Neural cell (in vitro differentiated cells): ENCODE results near the gene GALNT15. TPM values are rescaled to one million over a fixed set of nuclear protein-coding genes. Genes with fewer than 3 reads are reported as not detected.

ENCODE experiments used
- H2AFZ ChIP-seq: fragments of 200-600, 300-800 bp; sonication (generic), shearing (Covaris generic); 2 replicates; pipeline ENCODE4 v1.6.0; 2014; ENCODE audit warnings: low read depth, mild to moderate bottlenecking, antibody characterized with exemption, low read length, moderate library complexity
- H3F3A ChIP-seq: fragments of 200-600 bp; shearing (Covaris generic); 2 replicates; pipeline ENCODE4 v1.6.1; 2016; ENCODE audit warnings: mild to moderate bottlenecking, moderate library complexity, mixed read lengths, antibody characterized with exemption, low read length; ENCODE audit not compliant: insufficient read depth, poor library complexity, severe bottlenecking
- H3K27ac ChIP-seq: fragments of 200-600, 300-800 bp; sonication (generic), shearing (Covaris generic); 2 replicates; pipeline ENCODE4 v1.5.1; 2014; ENCODE audit warnings: mild to moderate bottlenecking, low read length, moderate library complexity
- H3K27me3 ChIP-seq: fragments of 300-800, 200-600 bp; sonication (generic), shearing (Covaris generic); 2 replicates; pipeline ENCODE4 v1.6.0; 2014; ENCODE audit warnings: mild to moderate bottlenecking, low read depth, low read length, moderate library complexity; ENCODE audit not compliant: insufficient read depth
- H3K36me3 ChIP-seq: fragments of 300-800, 200-600 bp; sonication (generic), shearing (Covaris generic); 2 replicates; pipeline ENCODE4 v1.5.1; 2014; ENCODE audit warnings: mild to moderate bottlenecking, antibody characterized with exemption, low read length, moderate library complexity; ENCODE audit not compliant: insufficient read depth
- H3K4me2 ChIP-seq: fragments of 300-800, 200-600 bp; sonication (generic), shearing (Covaris generic); 2 replicates; pipeline ENCODE4 v1.6.0; 2014; ENCODE audit warnings: mild to moderate bottlenecking, low read length
- H3K4me3 ChIP-seq: fragments of 300-800, 200-600 bp; sonication (generic), shearing (Covaris generic); 2 replicates; pipeline ENCODE4 v1.5.1; 2014; ENCODE audit warnings: mild to moderate bottlenecking, low read length, moderate library complexity
- H3K79me2 ChIP-seq: fragments of 200-600 bp; shearing (Covaris generic); replicated peaks from 2 replicates; pipeline ENCODE4 v1.6.0; 2014; ENCODE audit warnings: mild to moderate bottlenecking, low read length, moderate library complexity; ENCODE audit not compliant: insufficient read depth
- H3K9ac ChIP-seq: fragments of 300-800, 200-600 bp; sonication (generic), shearing (Covaris generic); 2 replicates; pipeline ENCODE4 v1.6.1; 2016; ENCODE audit warnings: mild to moderate bottlenecking, low read length, mixed read lengths
- H3K9me2 ChIP-seq: fragments of 200-600 bp; shearing (Covaris generic); 2 replicates; pipeline ENCODE4 v1.6.1; 2016; ENCODE audit warnings: mild to moderate bottlenecking, low read length, mixed read lengths; ENCODE audit not compliant: insufficient read depth
- H3K9me3 ChIP-seq: fragments of 200-600, 300-800 bp; sonication (generic), shearing (Covaris generic); 2 replicates; pipeline ENCODE4 v1.6.1; 2016; ENCODE audit warnings: mild to moderate bottlenecking, mixed run types, low read length, moderate library complexity, mixed read lengths
- H4K20me1 ChIP-seq: fragments of 200-600 bp; shearing (Covaris generic); 2 replicates; pipeline ENCODE4 v1.6.1; 2016; ENCODE audit warnings: mild to moderate bottlenecking, mixed run types; ENCODE audit not compliant: insufficient read depth
- CTCF ChIP-seq: fragments of 450-650 bp; IDR thresholded peaks from 2 replicates; pipeline ENCODE4 v1.5.1; 2014; ENCODE audit warnings: antibody characterized with exemption, mild to moderate bottlenecking, moderate library complexity; ENCODE audit not compliant: poor library complexity, severe bottlenecking
- EP300 ChIP-seq: fragments of 450-650 bp; conservative IDR thresholded peaks from 2 replicates; pipeline ENCODE4 v1.6.1; 2014; ENCODE audit warnings: antibody characterized with exemption, mild to moderate bottlenecking, moderate library complexity; ENCODE audit not compliant: poor library complexity, severe bottlenecking
- EZH2 ChIP-seq: fragments of 200-600, 300-800 bp; shearing (Covaris generic), sonication (generic); IDR thresholded peaks from 2 replicates; pipeline ENCODE4 v1.6.1; 2014; ENCODE audit warnings: antibody characterized with exemption, low read length, borderline replicate concordance, mild to moderate bottlenecking; ENCODE audit not compliant: insufficient read depth, poor library complexity, severe bottlenecking
- MXI1 ChIP-seq: fragments of 450-650 bp; conservative IDR thresholded peaks from 2 replicates; pipeline ENCODE4 v1.6.1; 2014; ENCODE audit warnings: antibody characterized with exemption, mild to moderate bottlenecking; ENCODE audit not compliant: poor library complexity, severe bottlenecking
- POLR2AphosphoS5 ChIP-seq: IDR thresholded peaks from 2 replicates; pipeline ENCODE4 v1.6.1; 2012
- RAD21 ChIP-seq: fragments of 450-650 bp; conservative IDR thresholded peaks from 2 replicates; pipeline ENCODE4 v1.6.1; 2014; ENCODE audit warnings: antibody characterized with exemption, mild to moderate bottlenecking, moderate library complexity
- REST ChIP-seq: IDR thresholded peaks from 2 replicates; pipeline ENCODE4 v1.6.1; 2012; ENCODE audit warnings: borderline replicate concordance
- SMC3 ChIP-seq: fragments of 450-650 bp; conservative IDR thresholded peaks from 2 replicates; pipeline ENCODE4 v1.6.1; 2014; ENCODE audit warnings: antibody characterized with exemption, mild to moderate bottlenecking, moderate library complexity; ENCODE audit not compliant: poor library complexity
- TAF1 ChIP-seq: IDR thresholded peaks from 2 replicates; pipeline ENCODE4 v1.6.1; 2012; ENCODE audit warnings: low read depth
- polyA plus RNA-seq: library from polyadenylated mRNA; depleted of rRNA; stranded (reverse); fragments of >200 nt; gene quantifications from 2 replicates; pipeline ENCODE4 v1.2.3, GENCODE V29; 2014

GALNT15 gene
- polyA plus RNA-seq, 1 donor from 2014 or later: 1.5 TPM

GRCh38 chr3:16183601-16184270, 9.3 kb downstream of the GALNT15 start:
- Histone ChIP-seq H3K27me3 (no peaks in the 10 kb centered on the region), H3F3A (no peaks in the 10 kb centered on the region), H4K20me1 (no peaks in the 10 kb centered on the region), H3K27ac (no peak overlapping the region), H2AFZ (no peak overlapping the region), H3K4me3 (no peak overlapping the region), H3K79me2 (no peaks in the 10 kb centered on the region), H3K4me2 (no peak overlapping the region), H3K9me3 (no peaks in the 10 kb centered on the region), H3K9ac (no peak overlapping the region), H3K9me2 (no peaks in the 10 kb centered on the region), H3K36me3 (no peaks in the 10 kb centered on the region)
- no peak for TF ChIP-seq MXI1
- no peak for TF ChIP-seq TAF1
- TF ChIP-seq REST: no peak
- TF ChIP-seq EZH2: no peak
- TF ChIP-seq POLR2AphosphoS5: no peak
- no peak for TF ChIP-seq RAD21
- TF ChIP-seq EP300: no peak
- no peak for TF ChIP-seq CTCF
- TF ChIP-seq SMC3: no peak

- H3F3A ChIP-seq: no peaks in the 10 kb centered on the region
- TF ChIP-seq CTCF: no peak
- TF ChIP-seq EZH2: no peak
- no peak for TF ChIP-seq RAD21
- no peak for TF ChIP-seq POLR2AphosphoS5
- TF ChIP-seq EP300: no peak
- TF ChIP-seq TAF1: no peak
- no peak for TF ChIP-seq SMC3
- no peak for TF ChIP-seq REST
- no peak for TF ChIP-seq MXI1
Measured at GRCh38 chr3:16186086-16186485, 11.6 kb downstream of the GALNT15 start.

More at GRCh38 chr3:16186086-16186485, 11.6 kb downstream of the GALNT15 start:
- Histone ChIP-seq H3K79me2 (no peaks in the 10 kb centered on the region), H2AFZ (no peak overlapping the region), H3K9ac (no peak overlapping the region), H3K4me2 (no peak overlapping the region), H3K36me3 (no peaks in the 10 kb centered on the region), H4K20me1 (no peaks in the 10 kb centered on the region), H3K9me2 (no peaks in the 10 kb centered on the region), H3K4me3 (no peak overlapping the region), H3K27ac (no peak overlapping the region), H3K9me3 (no peaks in the 10 kb centered on the region), H3K27me3 (no peaks in the 10 kb centered on the region)
